Natural killer cell (primary cell): ENCODE measurements around the gene EXD3. TPM values are rescaled to one million over a fixed set of nuclear protein-coding genes. Genes with fewer than 3 reads are reported as not detected.

ENCODE experiments used
- ATAC-seq, 3 donors: fragments of 150-1000 bp in 2 of 3; fragments of 200-7000 bp in 1 of 3; cut with Tn5 transposase; 1 replicate in 1 of 3; 2 replicates in 2 of 3; pipeline ENCODE4 v1.10.0; 2021; ENCODE audit warnings: mild to moderate bottlenecking in 2 of 3, moderate library complexity in 2 of 3
- DNase-seq, 2 donors: peaks; one replicate each; pipeline versions ENCODE4 v3.0.0 to v3.0.0-alpha.2; 2013 to 2021; ENCODE audit warnings: mixed read lengths in 1 of 2
- H3K27ac ChIP-seq: one replicate; pipeline ENCODE4 v1.5.1; 2013; ENCODE audit warnings: mild to moderate bottlenecking, low read length
- H3K27me3 ChIP-seq: one replicate; pipeline ENCODE4 v1.6.1; 2013; ENCODE audit warnings: low read length; ENCODE audit not compliant: control insufficient read depth, insufficient read depth
- H3K36me3 ChIP-seq: one replicate; pipeline ENCODE4 v1.6.1; 2013; ENCODE audit warnings: low read length; ENCODE audit not compliant: control insufficient read depth, insufficient read depth
- H3K4me1 ChIP-seq: one replicate; pipeline ENCODE4 v1.6.1; 2013; ENCODE audit warnings: low read length; ENCODE audit not compliant: control insufficient read depth, insufficient read depth
- H3K4me3 ChIP-seq: one replicate; pipeline ENCODE4 v1.5.1; 2013; ENCODE audit warnings: low read length
- H3K9me3 ChIP-seq: one replicate; pipeline ENCODE4 v1.6.1; 2013; ENCODE audit warnings: low read length; ENCODE audit not compliant: control insufficient read depth, insufficient read depth
- H3K27ac Mint-ChIP-seq, 2 donors: one replicate each; pipeline ENCODE4 v1.8.0; 2022; ENCODE audit warnings: mild to moderate bottlenecking in 2 of 2, mixed read lengths in 2 of 2, moderate library complexity in 1 of 2
- H3K27me3 Mint-ChIP-seq, 2 donors: one replicate each; pipeline ENCODE4 v1.8.0; 2022; ENCODE audit warnings: low read depth in 2 of 2, mixed read lengths in 2 of 2
- H3K36me3 Mint-ChIP-seq: one replicate; pipeline ENCODE4 v1.8.0; 2022; ENCODE audit warnings: mixed read lengths
- H3K4me1 Mint-ChIP-seq, 2 donors: one replicate each; pipeline ENCODE4 v1.8.0; 2022; ENCODE audit warnings: mixed read lengths in 2 of 2
- H3K4me3 Mint-ChIP-seq: one replicate; pipeline ENCODE4 v1.8.0; 2022; ENCODE audit warnings: mild to moderate bottlenecking, moderate library complexity, mixed read lengths
- H3K9me3 Mint-ChIP-seq, 2 donors: one replicate each; pipeline ENCODE4 v1.8.0; 2022; ENCODE audit warnings: mixed read lengths in 2 of 2
- WGBS: methylation state at CpG from one replicate; pipeline ENCODE4 v1.1.7; 2013; ENCODE audit warnings: missing lambda C conversion rate; ENCODE audit not compliant: insufficient coverage; 5-methylcytosine and 5-hydroxymethylcytosine counted together
- intact Hi-C: fragments of 100-400 bp; cut with micrococcal nuclease; formaldehyde crosslinking; loops from one replicate; pipeline ENCODE4 v1.14.2; 2022
- total RNA-seq, 4 donors: library from RNA; stranded (reverse); fragments of 120-200 nt in 1 of 4; gene quantifications; one replicate each; pipeline versions ENCODE4 v1.2.3 to v1.2.4, GENCODE V29; 2013 to 2022
- TF ChIP-seq, protein P1 (sequence below): fragments of 200-600 bp; IDR thresholded peaks from one replicate; pipeline ENCODE4 v1.8.0; 2022; ENCODE audit warnings: antibody characterized with exemption

The EXD3 gene
- total RNA-seq, 3 donors from 2014 or later (not counting 1 experiment from before 2014, with no cell fraction given): 28.0 to 35.3 (median 29.6) TPM

DNA sequence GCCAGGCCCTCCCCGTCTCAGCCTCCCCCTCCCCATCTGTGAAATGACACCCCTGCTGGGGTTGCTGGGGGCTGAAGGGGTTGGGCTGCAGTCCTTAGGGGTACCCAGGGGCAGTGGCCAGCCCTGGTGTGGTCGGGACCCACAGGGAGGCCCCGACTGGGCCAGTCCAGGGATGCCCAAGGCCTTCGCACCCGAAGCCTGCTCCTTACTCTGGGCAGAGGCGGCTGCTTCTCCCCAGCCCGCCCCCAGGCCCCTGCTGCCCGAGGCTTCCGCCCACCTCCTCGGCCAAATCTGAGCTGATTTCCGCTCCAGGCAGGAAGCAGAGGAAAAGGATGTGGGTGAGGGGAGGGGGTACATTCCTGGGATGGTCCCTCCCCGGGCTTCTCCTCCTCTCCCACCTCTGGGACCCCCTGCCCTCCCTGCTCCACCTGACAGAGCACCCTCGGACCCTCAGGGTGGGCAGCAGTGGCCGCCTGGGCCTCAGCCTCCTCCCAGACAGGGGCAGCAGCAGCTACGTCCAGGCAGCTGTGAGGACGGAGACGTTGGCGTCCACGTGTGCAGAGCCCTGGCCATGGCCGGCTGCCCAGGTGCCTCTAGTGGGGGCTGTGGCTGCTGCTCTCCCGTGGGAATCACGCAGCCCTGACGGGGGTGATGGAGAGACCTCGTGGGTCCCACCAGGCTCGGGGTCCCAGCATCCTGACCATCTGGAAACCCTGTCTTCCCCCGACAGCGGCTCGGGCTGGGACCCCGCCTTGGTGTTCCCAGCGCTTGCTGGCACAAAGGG, 116.7 kb downstream of the EXD3 start:
- no peaks in the 10 kb centered on the region for H3K9me3 ChIP-seq
- whole genome bisulfite sequencing: 28% methylated on average over 30 of the region's 30 CpGs
- H3K4me1 Mint-ChIP-seq: peaks cover 0 to 22% of the 10 kb centered on the region in 2 donors
- H3K4me1 ChIP-seq: peaks cover 43% of the 10 kb centered on the region
- H3K4me3 ChIP-seq: no peak overlapping the region
- H3K36me3 Mint-ChIP-seq: no peaks in the 10 kb centered on the region
- no peaks in the 10 kb centered on the region for H3K27me3 Mint-ChIP-seq
- no peaks in the 10 kb centered on the region for H3K27me3 ChIP-seq
- DNase-seq (no peak), ATAC-seq (no peak)
- no peak overlapping the region for H3K27ac Mint-ChIP-seq
- no peak overlapping the region for H3K27ac ChIP-seq
- H3K4me3 Mint-ChIP-seq: no peak overlapping the region
- TF ChIP-seq, protein P1, sequence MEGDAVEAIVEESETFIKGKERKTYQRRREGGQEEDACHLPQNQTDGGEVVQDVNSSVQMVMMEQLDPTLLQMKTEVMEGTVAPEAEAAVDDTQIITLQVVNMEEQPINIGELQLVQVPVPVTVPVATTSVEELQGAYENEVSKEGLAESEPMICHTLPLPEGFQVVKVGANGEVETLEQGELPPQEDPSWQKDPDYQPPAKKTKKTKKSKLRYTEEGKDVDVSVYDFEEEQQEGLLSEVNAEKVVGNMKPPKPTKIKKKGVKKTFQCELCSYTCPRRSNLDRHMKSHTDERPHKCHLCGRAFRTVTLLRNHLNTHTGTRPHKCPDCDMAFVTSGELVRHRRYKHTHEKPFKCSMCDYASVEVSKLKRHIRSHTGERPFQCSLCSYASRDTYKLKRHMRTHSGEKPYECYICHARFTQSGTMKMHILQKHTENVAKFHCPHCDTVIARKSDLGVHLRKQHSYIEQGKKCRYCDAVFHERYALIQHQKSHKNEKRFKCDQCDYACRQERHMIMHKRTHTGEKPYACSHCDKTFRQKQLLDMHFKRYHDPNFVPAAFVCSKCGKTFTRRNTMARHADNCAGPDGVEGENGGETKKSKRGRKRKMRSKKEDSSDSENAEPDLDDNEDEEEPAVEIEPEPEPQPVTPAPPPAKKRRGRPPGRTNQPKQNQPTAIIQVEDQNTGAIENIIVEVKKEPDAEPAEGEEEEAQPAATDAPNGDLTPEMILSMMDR: no peak
- intact Hi-C loops: no loop called here
- H3K36me3 ChIP-seq: no peaks in the 10 kb centered on the region
- H3K9me3 Mint-ChIP-seq: no peaks in the 10 kb centered on the region

- ATAC-seq (no peak), DNase-seq (no peak)
- Histone ChIP-seq H3K4me1 (peaks cover 47% of the 10 kb centered on the region), H3K36me3 (no peaks in the 10 kb centered on the region), H3K27ac (no peak overlapping the region), H3K27me3 (no peaks in the 10 kb centered on the region), H3K9me3 (no peaks in the 10 kb centered on the region), H3K4me3 (no peak overlapping the region)
- no peaks in the 10 kb centered on the region for H3K27me3 Mint-ChIP-seq
- H3K4me3 Mint-ChIP-seq: no peak overlapping the region
- no peaks in the 10 kb centered on the region for H3K9me3 Mint-ChIP-seq
- H3K36me3 Mint-ChIP-seq: no peaks in the 10 kb centered on the region
- 38% methylated on average over 8 of the region's 8 CpGs for WGBS
- peak overlapping the region in 1 of 2 donors; percentile 22 for H3K27ac Mint-ChIP-seq
- peaks cover 0 to 24% of the 10 kb centered on the region in 2 donors for H3K4me1 Mint-ChIP-seq
- intact Hi-C loops: no loop called here
- TF ChIP-seq, protein P1: no peak
These were observed 117.2 kb downstream of the EXD3 start for GRCh38 chr9:137305798-137306065.

DNA sequence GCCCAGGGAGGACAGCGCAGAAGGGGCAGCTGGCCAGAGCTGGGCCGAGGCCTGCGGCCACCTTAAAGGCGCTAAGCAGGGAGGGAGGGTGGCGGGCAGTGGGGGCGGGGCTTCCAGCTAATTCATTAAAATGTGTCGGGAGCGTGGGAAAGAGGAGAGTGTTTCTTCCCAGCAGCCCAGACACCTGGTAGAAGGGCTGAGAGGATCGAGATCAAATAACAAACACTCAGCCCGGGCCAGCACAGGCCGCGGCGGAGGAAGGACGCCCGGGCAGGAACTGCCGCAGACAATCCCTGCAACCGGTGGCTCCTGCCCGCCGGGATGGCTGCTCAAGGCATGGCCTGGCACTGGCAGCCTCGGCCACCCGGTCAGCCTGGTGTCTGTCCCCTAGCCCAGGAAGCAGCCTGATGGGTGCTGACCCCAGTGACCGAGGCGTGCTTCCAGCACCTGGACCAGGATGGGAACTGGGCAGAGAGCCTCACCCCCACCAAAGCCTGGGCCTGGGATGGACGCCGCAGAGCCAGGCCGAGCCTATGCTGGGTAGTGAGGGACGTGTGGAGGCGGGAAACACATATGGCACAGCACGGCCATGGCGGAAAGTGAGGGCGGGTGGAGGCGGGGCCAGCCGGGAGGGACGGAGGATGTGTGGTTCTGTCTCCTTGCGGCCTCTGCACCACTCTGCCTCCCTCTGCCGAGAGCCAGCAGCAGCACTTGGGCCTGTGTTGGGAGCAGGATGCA, 117.7 kb downstream of the EXD3 start:
- Mint-ChIP-seq H3K27ac (peak overlapping the region in 1 of 2 donors; percentile 22), H3K4me3 (peak overlapping the region; percentile 37), H3K9me3 (no peaks in the 10 kb centered on the region), H3K27me3 (no peaks in the 10 kb centered on the region), H3K4me1 (peaks cover 0 to 26% of the 10 kb centered on the region in 2 donors), H3K36me3 (no peaks in the 10 kb centered on the region)
- Histone ChIP-seq H3K27me3 (peaks cover 2% of the 10 kb centered on the region), H3K4me1 (peaks cover 51% of the 10 kb centered on the region), H3K9me3 (no peaks in the 10 kb centered on the region), H3K36me3 (no peaks in the 10 kb centered on the region), H3K27ac (no peak overlapping the region), H3K4me3 (no peak overlapping the region)
- intact Hi-C loops: no loop called here
- peak; percentile 42 to 51 (median 49) for ATAC-seq
- WGBS: 46% methylated on average over 36 of the region's 36 CpGs
- peak; percentile 58 to 73 for DNase-seq
- TF ChIP-seq, protein P1: no peak
